GM21619 (cell line): ENCODE data around the gene PPT2.

Source experiments
- ATAC-seq: cut with Tn5 transposase; IDR thresholded peaks from one replicate; pipeline ENCODE4 v1.9.1; 2021; ENCODE audit not compliant: unreplicated experiment

The PPT2 gene

DNA sequence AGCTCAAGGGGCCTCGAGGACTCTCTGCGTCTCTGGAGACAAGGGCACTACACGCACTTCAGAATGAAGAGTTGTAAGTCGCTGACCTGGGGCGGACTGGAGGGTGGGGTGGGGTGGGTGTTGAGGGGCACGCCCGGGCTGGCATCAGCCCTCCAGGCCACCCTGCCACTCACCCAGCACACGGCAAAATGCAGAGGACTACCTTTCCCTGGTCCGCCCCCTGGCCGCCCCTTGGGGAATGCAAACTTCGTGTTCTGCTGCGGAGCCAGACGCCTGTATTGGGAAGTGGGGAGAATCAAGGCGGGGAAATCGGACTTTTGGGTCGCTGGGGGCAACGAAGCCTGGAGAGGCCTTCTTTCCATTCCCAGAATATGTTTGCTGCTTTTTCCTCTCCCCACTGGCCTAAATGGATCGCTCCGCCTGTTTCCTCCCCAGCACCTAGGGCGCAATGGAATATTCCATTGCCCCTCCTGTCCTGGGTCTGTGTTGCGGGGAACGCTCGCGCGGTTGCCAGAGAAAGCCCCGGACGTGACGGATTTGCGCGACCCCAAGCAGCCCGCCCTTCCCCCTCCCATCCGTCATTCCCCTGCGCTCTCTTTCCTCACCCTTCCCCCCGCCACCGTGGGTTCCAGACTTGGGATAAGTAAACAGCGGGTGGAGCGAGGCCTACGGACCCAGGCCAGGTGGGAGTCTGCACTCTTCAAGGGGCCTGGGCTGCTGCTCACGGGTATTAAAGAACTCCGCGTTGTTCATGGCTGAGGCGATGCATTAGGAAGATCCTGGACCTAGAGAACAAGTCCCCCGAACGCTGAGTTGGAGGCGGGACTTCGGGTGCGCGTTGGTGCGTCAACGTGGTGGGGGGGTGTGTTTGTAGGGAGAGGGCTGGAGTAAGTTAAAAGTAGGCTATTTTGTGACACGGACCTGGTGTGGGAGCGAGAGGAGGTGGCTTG lies at the start of gene PPT2:
Gene PPT2, plus strand, starts transcription at position 578 of the 950 bp plus-strand sequence. CDS start 454 bp downstream, outside the sequence.
- no peak for ATAC-seq

DNA sequence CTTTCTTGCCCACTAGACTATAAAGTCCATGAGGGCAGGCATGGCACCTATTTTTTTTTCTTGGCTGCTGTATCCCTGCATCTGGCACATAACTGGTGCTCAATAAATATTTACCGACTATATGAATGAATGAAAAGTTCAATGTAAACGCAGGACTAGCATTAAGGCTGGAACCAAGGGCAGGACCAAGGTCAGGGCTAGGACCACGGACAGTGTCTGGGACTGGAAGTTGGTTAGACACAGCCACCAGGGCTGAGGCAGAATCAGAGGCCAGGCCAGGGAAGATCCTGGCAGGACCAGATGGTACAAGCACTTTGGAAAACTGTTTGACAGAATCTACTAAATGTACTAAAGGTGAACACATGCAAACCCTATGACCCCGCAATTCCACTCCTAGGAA lies 48.5 kb upstream of the PPT2 start:
- ATAC-seq, result no peak

GRCh38 chr6:32107406-32107805 lies 46.5 kb upstream of the PPT2 start:
- no peak for ATAC-seq

DNA sequence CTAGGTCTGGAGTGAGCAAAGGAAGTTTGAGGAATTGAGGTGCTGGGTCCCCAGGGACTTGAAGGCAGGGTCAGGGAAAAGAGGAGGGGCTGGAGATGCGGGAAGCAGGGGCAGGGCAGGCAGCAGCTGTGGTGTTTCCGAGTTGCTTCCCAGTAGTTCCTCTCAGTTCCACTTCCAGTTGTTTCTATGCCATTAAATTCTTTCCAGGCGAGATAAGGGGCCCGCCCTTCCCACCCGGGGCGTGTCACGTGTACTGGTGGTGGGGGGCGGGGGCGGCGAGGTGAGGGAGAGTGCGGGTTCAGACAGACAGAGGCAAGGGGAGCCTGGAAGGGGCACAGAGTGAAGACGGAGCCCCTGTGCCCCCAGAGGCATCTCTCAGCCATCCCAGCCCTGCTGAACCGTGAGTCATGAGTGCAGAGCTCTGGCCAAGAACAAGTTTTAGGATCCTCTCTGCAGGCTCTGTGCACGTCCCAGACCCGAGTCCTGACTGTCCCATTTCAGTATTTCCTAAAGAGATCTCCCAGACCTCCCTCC lies 45.8 kb upstream of the PPT2 start:
- ATAC-seq, result no peak

- no peak for ATAC-seq
Measured at GRCh38 chr6:32108727-32109113, 45.2 kb upstream of the PPT2 start.

- no peak for ATAC-seq
Measured at GRCh38 chr6:32109114-32109764, 44.7 kb upstream of the PPT2 start, which contains the start of gene TNXB. TNXB (minus strand) TSS chr6:32109338; CDS start chr6:32098198, 11,140 bp downstream.

- ATAC-seq, result no peak
Measured at GRCh38 chr6:32109765-32110160, 44.2 kb upstream of the PPT2 start.

DNA sequence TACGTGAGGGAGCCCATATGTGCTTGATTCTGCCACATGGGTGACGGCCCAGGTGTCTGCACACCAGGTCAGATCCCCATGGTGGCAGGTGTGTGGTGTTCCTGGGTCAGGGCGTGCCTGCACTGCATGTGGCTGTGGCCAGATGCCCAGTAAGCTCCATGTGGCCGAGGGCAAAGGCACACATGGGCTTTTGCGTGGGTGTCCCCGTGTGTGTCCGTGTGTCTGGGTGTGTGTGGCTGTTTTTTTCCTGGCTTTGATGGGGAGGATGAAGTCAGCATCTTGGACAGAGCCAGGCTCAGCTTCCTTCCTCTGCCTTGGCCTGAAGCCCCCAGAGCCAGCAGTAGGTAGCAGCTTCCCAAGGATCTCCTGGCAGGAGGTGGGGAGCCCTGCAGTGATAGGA lies 43.3 kb upstream of the PPT2 start:
- ATAC-seq, result no peak

DNA sequence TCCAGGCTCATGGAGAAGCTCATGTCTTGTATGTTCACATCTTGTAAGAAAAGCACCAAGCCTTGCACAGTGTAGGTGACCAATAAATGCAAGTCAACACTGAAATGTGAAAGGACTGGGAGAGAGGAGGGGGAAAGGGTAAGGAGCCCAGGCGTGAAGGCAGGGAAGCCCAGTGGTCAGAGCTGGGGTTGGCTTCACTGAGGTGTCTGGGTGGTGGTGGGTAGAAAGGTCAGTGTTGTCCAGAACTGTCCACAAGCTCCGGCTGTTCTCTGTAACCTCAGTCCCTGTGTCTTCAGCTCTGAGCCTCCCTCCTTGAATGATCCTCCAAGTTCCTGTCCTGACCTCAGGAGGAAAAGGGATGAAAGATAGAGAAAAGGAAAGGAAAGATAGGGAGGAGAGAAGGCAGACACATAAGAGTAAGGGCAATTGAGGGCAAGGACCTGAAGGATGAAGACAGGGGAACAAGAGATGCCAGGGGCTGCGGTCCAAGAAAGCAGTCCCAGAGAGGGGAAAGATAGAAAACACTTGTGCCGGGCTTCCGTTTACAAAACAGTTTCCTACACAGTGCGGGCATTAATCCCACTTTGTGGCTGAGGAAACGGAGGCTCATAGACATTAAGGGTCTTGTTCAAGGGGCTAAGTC lies 42.4 kb upstream of the PPT2 start:
- ATAC-seq, result no peak

DNA sequence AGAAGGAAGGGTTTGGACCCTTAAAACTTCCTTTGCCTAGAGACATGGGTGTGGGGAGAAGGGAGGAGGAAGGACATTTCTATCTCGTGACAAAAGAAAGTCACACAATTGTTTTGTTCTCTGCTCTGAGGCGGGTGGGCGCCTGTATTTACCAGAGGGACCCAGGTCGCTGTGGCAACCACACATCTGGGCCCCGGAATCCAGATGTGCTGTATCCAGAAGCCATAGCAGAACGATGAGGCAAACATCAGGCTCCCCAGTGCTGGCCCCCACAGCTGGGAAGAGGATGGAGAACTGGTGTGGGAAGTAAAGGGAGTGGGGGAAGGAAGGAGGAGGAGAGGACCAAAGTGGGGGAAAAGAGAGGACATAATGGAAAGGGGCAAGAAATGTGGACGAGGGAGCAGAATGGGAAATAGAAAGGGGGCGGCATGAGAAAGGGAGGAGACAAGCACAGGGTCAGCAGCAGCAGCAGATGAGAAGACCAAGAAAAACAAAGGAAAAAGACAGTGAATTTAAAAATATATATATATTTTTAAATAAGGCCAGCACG lies 41.4 kb upstream of the PPT2 start:
- no peak for ATAC-seq

GRCh38 chr6:32113386-32114352 lies 40.3 kb upstream of the PPT2 start:
- no peak for ATAC-seq

DNA sequence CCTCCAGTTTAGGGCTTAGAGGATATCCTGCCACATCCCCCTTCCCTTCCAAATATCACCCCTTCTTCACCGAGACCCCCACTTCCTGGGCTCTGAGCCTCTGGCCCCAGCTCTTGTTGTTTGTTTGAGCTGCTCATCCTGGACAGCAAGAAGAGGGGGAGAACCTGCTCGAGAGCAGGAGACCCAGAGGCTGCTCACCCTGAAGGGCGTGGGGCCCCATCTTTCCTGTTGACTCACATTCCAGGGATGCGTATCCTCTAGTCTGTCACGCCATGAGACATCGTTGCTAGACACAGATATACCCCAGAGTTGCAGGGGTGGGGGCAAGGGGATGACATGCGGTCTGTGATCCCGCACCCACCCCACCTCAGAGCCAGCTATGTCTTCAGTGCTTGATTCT lies 39.1 kb upstream of the PPT2 start:
- no peak for ATAC-seq

- ATAC-seq, result no peak
Measured at GRCh38 chr6:32115623-32116022, 38.3 kb upstream of the PPT2 start.

DNA sequence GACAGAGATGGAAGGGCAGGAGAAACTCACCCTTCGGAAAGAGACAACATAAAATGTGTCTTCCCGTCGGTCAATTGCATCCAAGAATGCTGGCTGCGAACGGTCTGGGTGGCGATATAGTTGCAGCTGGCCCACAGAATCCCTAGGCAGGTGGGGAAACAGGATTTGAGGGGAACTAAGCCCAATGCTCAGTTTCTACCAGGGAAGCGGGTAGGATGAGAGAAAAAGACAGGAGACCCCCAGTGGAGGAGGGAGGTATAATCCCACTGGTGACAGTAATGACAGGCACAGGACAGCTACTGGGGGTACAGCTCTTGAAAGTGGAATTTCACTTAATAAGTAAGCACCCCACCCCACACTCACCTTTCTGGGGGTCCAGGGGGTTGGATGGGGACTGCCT lies 37.3 kb upstream of the PPT2 start:
- ATAC-seq, result no peak

DNA sequence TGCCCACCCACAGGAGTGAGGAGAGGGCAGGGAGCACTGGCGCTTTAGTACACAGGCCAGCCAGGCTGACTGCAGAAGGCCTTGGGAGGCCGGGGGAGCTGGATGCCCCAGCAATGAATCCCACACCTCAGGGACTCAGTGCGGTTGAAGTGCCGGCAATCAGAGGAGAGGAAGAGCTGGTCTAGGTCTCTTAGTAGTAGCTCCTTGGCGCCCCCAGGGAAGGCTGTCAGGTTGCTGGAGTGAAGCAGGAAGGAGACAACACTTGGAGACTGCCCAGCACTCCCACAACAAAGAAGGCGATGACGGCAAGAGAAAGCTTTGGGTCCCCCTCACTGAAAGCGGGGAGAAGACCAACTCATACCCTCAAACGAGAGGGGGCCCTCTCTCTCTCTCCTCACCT lies 36.5 kb upstream of the PPT2 start:
- ATAC-seq, result no peak

DNA sequence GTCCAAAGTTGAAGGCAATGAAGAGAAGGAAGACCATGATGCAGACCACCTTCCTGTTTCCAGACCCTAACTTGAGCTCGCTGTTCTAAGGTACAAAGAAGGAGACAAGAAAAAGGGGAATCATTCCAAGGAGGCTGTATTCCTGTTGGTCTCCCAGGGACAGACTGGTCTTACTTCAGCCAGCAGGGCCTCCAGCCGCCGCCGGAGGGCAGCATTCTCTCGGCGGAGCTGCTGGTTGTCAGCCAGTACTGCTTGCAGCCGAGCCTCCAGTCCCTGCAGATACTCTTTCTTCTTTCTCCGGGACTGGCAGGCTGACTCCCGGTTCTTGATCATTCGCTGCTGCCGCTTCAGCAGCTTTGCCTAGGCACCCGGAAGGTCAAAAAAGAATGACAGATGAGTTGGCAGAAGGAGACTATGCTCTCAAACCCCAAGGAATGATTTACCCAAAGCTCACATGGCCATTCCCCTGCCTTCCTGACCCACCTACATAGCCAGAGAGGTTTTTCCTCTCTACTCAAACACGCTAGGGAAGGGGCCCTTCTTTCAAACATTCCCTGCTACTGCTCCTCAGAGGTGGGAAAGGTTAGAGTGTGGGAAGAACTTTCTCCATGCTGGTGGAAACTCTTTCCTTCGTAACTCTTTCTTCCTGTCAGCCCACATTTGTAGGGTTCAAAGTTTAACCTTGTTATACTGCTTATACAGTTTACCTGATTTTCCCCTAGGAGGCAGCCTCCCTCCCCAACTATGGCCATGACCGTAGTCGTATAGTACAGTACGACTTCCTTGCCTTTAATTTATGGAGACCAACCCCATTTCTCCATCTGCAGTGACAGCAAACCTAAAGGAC lies 34.9 kb upstream of the PPT2 start:
- ATAC-seq, result no peak

DNA sequence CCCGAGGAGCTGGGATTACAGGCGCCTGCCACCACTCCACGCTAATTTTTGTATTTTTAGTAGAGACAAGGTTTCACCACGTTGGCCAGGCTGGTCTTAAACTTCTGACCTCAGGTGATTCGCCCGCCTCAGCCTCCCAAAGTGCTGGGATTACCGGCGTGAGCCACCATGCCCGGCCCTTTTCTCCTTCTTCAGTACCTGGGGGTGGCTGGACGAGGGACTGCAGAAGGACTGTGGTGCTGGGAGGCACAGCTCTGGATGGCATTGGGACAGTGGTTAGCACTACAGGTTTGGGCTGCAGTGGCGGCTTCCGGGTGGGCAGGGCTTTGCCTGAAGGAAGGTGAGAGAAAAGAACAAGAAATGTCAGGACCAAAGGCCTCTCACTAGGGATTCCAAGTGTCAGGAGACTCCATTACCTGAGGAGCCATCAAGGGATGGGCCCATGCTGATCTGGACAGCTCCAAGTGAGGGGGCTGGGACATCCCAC lies 33.3 kb upstream of the PPT2 start:
- no peak for ATAC-seq

DNA sequence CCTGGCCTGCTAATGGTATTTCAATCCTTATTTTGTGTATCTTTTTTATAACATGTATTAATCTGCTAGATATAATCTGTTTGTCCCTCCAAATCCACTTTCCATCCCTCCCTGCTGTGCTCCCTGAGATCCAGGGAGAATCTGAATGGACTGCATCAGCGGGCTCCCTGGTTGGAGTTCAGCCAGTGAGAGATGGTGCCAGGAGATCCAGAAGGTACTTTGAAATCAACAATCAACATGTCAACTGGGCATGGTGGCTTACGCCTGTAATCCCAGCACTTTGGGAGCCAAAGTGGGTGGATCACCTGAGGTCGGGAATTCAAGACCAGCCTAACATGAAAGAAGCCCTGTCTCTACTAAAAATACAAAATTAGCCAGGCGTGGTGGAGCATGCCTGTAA lies 30.3 kb upstream of the PPT2 start:
- ATAC-seq, result no peak

DNA sequence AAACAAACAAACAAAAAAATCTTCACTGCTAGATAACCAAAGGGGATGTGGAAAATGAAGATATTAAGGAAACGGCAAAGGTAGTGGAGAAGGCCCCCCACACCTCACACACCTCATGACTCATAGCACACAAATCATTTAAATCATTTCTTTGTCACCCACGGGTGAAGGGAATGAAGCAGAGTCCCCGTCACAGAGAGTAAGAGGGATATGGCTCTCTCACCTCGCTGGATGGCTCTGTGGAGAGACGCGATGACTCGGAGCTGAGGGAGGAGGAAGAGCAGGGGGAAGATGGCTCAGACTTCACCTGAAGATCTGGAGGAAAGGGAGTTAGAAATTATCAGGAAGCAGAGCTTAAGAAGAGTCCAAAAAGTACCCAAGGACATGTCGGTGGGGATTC lies 27.1 kb upstream of the PPT2 start:
- ATAC-seq, result no peak
